Measurements from ENCODE around the gene CCDC194. TPM values are rescaled to one million over a fixed set of nuclear protein-coding genes. Genes with fewer than 3 reads are reported as not detected.
A peak's percentile ranks its signal among the peaks of the same experiment; 100 is the strongest.

The CCDC194 gene
- total and polyA plus RNA-seq, 8 donors, result 0.23 to 0.56 TPM; not detected in 6

DNA sequence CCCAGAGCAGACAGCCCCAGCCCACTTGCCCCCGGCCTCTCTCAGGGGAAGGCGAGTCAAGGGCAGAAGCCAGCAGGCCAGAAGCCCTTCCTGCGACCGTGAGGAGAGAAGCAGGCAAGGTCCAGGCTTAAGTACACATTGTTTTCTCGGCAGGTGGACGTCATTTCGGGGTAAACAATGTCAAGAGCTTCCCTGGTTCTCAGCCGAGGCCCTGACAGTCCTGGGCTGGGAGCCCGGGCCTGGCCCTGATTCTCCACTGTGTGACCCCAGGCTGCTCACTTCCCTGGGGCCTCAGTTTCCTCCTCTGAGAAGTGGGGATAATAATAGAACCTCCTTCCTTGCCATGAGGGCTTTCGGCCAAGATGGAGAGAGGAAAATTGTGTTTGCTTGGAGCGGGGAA lies 36.3 kb downstream of the CCDC194 start:
- no peak for DNase-seq
- H3K4me1 ChIP-seq, result no peaks in the 10 kb centered on the region
- no peaks in the 10 kb centered on the region for H3K36me3 ChIP-seq
- peak in 2 of 4 donors; percentile 12 to 27 for ATAC-seq
- intact Hi-C loops (cut with DNase I), result no loop called here
- H3K4me3 ChIP-seq, result no peak overlapping the region
- FAIRE-seq, result no peak
- 40 to 42% methylated on average over 11 of the region's 11 CpGs for WGBS, 2 donors
- TF ChIP-seq, protein P1, sequence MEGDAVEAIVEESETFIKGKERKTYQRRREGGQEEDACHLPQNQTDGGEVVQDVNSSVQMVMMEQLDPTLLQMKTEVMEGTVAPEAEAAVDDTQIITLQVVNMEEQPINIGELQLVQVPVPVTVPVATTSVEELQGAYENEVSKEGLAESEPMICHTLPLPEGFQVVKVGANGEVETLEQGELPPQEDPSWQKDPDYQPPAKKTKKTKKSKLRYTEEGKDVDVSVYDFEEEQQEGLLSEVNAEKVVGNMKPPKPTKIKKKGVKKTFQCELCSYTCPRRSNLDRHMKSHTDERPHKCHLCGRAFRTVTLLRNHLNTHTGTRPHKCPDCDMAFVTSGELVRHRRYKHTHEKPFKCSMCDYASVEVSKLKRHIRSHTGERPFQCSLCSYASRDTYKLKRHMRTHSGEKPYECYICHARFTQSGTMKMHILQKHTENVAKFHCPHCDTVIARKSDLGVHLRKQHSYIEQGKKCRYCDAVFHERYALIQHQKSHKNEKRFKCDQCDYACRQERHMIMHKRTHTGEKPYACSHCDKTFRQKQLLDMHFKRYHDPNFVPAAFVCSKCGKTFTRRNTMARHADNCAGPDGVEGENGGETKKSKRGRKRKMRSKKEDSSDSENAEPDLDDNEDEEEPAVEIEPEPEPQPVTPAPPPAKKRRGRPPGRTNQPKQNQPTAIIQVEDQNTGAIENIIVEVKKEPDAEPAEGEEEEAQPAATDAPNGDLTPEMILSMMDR (IDR thresholded peaks at IDR 0.05), result no peak
- H3K27me3 ChIP-seq, result no peaks in the 10 kb centered on the region
- no peaks in the 10 kb centered on the region for H3K9me3 ChIP-seq
- H3K27ac ChIP-seq, result no peak overlapping the region

GRCh38 chr19:17357078-17357666 lies 36.8 kb downstream of the CCDC194 start:
- Histone ChIP-seq H3K4me3 (no peak overlapping the region), H3K27me3 (no peaks in the 10 kb centered on the region), H3K36me3 (no peaks in the 10 kb centered on the region), H3K27ac (no peak overlapping the region), H3K9me3 (no peaks in the 10 kb centered on the region), H3K4me1 (no peaks in the 10 kb centered on the region)
- TF ChIP-seq, protein P1 (IDR thresholded peaks at IDR 0.05), result no peak
- no peak for DNase-seq
- whole genome bisulfite sequencing, 2 donors, result 72 to 93% methylated on average over 7 of the region's 7 CpGs
- no peak for FAIRE-seq
- intact Hi-C loops (cut with DNase I), result no loop called here
- no peak for ATAC-seq

DNA sequence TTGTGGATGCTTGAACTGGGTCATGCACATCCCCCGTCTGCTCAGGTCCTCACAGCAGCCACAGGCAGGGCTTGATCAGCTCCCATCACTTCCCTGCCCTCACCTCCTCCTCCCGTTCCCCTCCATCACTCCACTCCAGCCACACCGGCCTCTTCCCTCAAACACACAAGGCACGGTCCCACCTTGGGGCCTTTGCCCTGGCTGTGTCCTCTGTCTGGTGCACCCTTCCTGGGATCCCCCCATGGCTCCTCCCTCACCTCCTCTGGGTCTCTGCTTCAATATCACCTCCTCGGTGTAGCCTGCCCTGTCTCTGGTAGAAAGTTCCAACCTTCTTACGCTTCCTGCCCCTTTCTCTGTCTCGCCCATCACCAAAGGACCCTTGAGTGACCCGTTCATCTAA lies 40.6 kb downstream of the CCDC194 start:
- no peak for FAIRE-seq
- WGBS, 2 donors, result 56 to 66% methylated on average over 8 of the region's 8 CpGs
- Histone ChIP-seq H3K36me3 (no peaks in the 10 kb centered on the region), H3K27me3 (no peaks in the 10 kb centered on the region), H3K27ac (no peak overlapping the region), H3K4me3 (no peak overlapping the region), H3K9me3 (no peaks in the 10 kb centered on the region), H3K4me1 (no peaks in the 10 kb centered on the region)
- DNase-seq, result no peak
- intact Hi-C loops (cut with DNase I), result no loop called here
- ATAC-seq, result no peak
- TF ChIP-seq, protein P1 (IDR thresholded peaks at IDR 0.05), result no peak

GRCh38 chr19:17352608-17353280 lies 41.3 kb downstream of the CCDC194 start:
- Histone ChIP-seq H3K27ac (no peak overlapping the region), H3K36me3 (no peaks in the 10 kb centered on the region), H3K4me3 (no peak overlapping the region), H3K9me3 (no peaks in the 10 kb centered on the region), H3K27me3 (no peaks in the 10 kb centered on the region), H3K4me1 (no peaks in the 10 kb centered on the region)
- ATAC-seq, result peak in 1 of 4 donors; percentile 9
- DNase-seq, result no peak
- 42 to 43% methylated on average over 14 of the region's 14 CpGs for WGBS, 2 donors
- TF ChIP-seq, protein P1 (IDR thresholded peaks at IDR 0.05), result no peak
- intact Hi-C loops (cut with DNase I), result no loop called here
- no peak for FAIRE-seq

DNA sequence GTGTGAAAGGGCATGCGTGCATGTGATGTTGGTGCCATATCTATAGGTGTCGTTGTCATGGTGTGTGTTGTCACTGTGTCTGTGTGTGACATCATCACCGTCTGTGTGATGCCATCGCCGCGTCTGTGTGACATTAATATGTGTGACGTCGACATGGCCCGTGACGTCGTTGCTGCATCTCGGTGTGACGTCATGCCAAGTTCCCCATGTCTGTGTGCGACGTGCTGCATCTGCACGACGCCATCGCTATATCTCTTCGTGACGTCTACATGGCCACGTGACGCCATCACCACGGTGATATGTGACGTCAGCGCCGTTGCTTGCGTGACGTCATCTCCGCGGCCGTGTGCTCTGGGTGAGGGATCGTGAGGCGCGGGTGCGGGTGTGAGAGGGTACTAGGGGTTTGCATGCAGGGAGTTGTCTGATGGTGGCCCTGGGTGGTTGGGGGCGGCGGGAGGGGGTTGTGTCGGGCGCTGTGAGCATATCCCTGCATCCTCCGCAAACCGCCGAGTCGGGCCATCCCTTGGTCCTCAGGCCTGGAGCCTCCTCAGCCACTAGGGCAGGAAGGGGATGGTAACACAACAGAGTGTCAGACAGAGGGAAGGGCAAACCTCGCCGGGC lies 42.1 kb downstream of the CCDC194 start:
- H3K27me3 ChIP-seq, result no peaks in the 10 kb centered on the region
- H3K4me1 ChIP-seq, result no peaks in the 10 kb centered on the region
- intact Hi-C loops (cut with DNase I), result no loop called here
- H3K4me3 ChIP-seq, result no peak overlapping the region
- 69 to 77% methylated on average over 43 to 45 of the region's 45 CpGs for WGBS, 2 donors
- H3K27ac ChIP-seq, result no peak overlapping the region
- no peak for DNase-seq
- no peaks in the 10 kb centered on the region for H3K36me3 ChIP-seq
- no peak for FAIRE-seq
- H3K9me3 ChIP-seq, result no peaks in the 10 kb centered on the region
- ATAC-seq, result no peak
- TF ChIP-seq, protein P1 (IDR thresholded peaks at IDR 0.05), result no peak
